ENCODE measurements around the gene B3GALNT2. TPM values are rescaled to one million over a fixed set of nuclear protein-coding genes. Genes with fewer than 3 reads are reported as not detected.

The B3GALNT2 gene
- total RNA-seq = 40.0 and 41.9 TPM in 2 replicates

GRCh38 chr1:235504122-235504493 is at the start of gene B3GALNT2:
Gene B3GALNT2, minus strand, starts transcription at chr1:235504452. Its CDS starts 200 bp downstream, at chr1:235504252.

Other genes starting within 250 kb of the B3GALNT2 start
- gene ARID4B, start 176.3 kb downstream of the B3GALNT2 start, total RNA-seq = 31.1 and 33.5 TPM in 2 replicates
- gene GGPS1, start 175.9 kb downstream of the B3GALNT2 start, total RNA-seq = 24.1 and 33.5 TPM in 2 replicates
- gene TBCE, start 137.0 kb downstream of the B3GALNT2 start, total RNA-seq = 18.2 and 23.2 TPM in 2 replicates
- not detected in 2 replicates for gene GNG4, start 145.3 kb upstream of the B3GALNT2 start, total RNA-seq

Measured in smooth muscle cell of trachea (primary cell).